ENCODE data around the gene ACSS1.

Gene ACSS1

DNA sequence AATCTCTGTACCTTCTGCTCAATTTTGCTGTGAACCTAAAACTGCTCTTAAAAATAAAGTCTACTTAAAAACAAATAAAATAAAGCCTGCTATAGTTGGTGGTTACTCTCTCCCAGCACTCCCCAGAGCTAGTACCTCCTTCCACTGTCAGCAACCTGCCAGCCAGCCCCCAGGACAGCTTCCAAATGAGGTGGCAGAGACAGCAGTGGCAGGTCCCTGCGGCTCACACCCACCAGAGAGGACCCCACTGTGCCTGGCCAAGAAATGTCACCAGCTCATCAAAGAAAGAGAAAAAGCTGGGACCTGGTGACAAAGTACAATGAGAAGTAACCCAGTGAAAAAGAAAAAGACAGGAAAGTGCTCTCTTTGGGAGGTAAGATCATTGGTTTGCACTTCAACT lies 80.6 kb downstream of the ACSS1 start:
- H3K36me3 ChIP-seq (ENCODE audit: control insufficient read depth, insufficient read depth, low read length): no peaks in the 10 kb centered on the region
- H3K4me1 ChIP-seq: peaks cover 5% of the 10 kb centered on the region
- peaks cover 31% of the 10 kb centered on the region for H3K79me2 ChIP-seq
- H3K27me3 ChIP-seq (ENCODE audit: control insufficient read depth, insufficient read depth, low read length): no peaks in the 10 kb centered on the region
- H3K9ac ChIP-seq: no peak overlapping the region
- no peak overlapping the region for H3K27ac ChIP-seq
- no peak overlapping the region for H2AFZ ChIP-seq
- no peak overlapping the region for H3K4me3 ChIP-seq (ENCODE audit: low read depth, low read length)
- no peak overlapping the region for H3K4me2 ChIP-seq (ENCODE audit: low read length)
- TF ChIP-seq, protein P1, sequence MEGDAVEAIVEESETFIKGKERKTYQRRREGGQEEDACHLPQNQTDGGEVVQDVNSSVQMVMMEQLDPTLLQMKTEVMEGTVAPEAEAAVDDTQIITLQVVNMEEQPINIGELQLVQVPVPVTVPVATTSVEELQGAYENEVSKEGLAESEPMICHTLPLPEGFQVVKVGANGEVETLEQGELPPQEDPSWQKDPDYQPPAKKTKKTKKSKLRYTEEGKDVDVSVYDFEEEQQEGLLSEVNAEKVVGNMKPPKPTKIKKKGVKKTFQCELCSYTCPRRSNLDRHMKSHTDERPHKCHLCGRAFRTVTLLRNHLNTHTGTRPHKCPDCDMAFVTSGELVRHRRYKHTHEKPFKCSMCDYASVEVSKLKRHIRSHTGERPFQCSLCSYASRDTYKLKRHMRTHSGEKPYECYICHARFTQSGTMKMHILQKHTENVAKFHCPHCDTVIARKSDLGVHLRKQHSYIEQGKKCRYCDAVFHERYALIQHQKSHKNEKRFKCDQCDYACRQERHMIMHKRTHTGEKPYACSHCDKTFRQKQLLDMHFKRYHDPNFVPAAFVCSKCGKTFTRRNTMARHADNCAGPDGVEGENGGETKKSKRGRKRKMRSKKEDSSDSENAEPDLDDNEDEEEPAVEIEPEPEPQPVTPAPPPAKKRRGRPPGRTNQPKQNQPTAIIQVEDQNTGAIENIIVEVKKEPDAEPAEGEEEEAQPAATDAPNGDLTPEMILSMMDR (IDR thresholded peaks at IDR 0.05): no peak
- H3K9me3 ChIP-seq (ENCODE audit: control insufficient read depth, low read length): no peaks in the 10 kb centered on the region

DNA sequence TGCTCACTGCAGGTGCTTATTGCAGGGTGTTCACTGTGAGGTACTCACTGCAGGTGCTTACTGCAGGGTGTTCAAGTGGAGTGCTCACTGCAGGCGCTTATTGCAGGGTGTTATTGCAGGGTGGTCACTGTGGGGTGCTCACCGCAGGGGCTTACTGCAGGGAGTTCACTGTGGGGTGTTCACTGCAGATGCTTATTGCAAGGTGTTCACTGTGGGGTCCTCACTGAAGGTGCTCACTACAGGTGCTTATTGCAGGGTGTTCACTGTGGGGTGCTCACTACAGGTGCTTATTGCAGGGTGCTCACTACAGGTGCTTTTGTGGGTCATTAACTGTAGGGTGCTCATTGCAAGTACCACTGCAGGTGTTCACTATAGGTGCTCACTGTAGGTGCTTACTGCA lies 85.6 kb downstream of the ACSS1 start:
- Histone ChIP-seq H3K36me3 (ENCODE audit: control insufficient read depth, insufficient read depth, low read length) (no peaks in the 10 kb centered on the region), H3K79me2 (peaks cover 10% of the 10 kb centered on the region), H3K4me1 (no peaks in the 10 kb centered on the region), H3K9ac (no peak overlapping the region), H3K27me3 (ENCODE audit: control insufficient read depth, insufficient read depth, low read length) (no peaks in the 10 kb centered on the region), H3K27ac (no peak overlapping the region), H2AFZ (no peak overlapping the region), H3K4me2 (ENCODE audit: low read length) (no peak overlapping the region), H3K4me3 (ENCODE audit: low read depth, low read length) (no peak overlapping the region), H3K9me3 (ENCODE audit: control insufficient read depth, low read length) (no peaks in the 10 kb centered on the region)
- TF ChIP-seq, protein P1 (IDR thresholded peaks at IDR 0.05): no peak

DNA sequence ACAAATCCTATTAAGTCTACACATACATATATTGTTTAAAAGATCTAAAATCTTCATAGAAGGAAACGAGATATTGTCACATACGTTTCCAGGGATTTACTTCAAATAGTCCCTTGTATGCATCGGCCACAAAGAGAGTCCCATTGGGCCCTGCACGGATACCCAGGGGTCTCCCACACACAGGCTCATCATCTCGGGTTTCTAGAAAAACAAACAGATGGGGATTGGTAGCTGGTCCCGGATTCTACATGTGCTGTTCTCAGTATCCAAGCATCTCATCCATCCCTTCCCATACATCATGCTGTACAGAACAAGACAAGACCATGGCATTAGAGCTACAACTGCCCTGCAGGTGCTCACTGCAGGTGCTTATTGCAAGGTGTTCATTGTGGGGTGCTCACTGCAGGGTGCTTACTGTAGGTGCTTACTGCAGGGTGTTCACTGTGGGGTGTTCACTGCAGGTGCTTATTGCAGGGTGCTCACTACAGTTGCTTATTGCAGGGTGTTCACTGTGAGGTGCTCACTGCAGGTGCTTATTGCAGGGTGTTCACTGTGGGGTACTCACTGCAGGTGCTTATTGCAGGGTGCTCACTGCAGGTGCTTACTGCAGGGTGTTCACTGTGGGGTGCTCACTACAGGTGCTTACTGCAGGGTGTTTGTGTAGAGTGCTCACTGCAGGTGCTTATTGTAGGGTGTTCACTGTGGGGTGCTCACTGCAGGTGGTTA lies 86.4 kb downstream of the ACSS1 start:
- no peak overlapping the region for H3K4me3 ChIP-seq (ENCODE audit: low read depth, low read length)
- H3K36me3 ChIP-seq (ENCODE audit: control insufficient read depth, insufficient read depth, low read length): no peaks in the 10 kb centered on the region
- H2AFZ ChIP-seq: no peak overlapping the region
- H3K4me1 ChIP-seq: no peaks in the 10 kb centered on the region
- TF ChIP-seq, protein P1 (IDR thresholded peaks at IDR 0.05): no peak
- H3K9me3 ChIP-seq (ENCODE audit: control insufficient read depth, low read length): no peaks in the 10 kb centered on the region
- H3K9ac ChIP-seq: no peak overlapping the region
- H3K79me2 ChIP-seq: peaks cover 5% of the 10 kb centered on the region
- H3K27ac ChIP-seq: no peak overlapping the region
- no peaks in the 10 kb centered on the region for H3K27me3 ChIP-seq (ENCODE audit: control insufficient read depth, insufficient read depth, low read length)
- no peak overlapping the region for H3K4me2 ChIP-seq (ENCODE audit: low read length)

DNA sequence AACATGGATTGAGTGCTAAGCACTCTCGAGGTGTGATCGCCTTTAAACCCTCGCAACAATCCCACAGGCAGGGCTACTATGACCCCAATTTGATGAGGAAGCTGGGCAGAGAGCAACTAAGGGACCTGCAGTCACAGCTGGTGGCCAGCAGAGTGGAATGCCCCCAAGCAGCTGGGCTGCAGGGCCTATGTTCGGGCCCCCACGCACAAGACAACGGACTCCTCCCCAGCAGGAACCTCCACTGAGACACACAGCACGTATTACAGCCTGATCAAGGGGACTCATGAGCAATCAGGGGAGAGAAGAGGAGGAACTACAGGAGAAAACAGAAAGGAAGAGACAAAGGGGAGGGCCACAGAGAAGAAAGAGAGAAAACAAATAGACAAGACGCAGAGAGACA lies 87.2 kb downstream of the ACSS1 start:
- H3K4me3 ChIP-seq (ENCODE audit: low read depth, low read length): no peak overlapping the region
- H3K27me3 ChIP-seq (ENCODE audit: control insufficient read depth, insufficient read depth, low read length): no peaks in the 10 kb centered on the region

More for the DNA sequence above, 87.2 kb downstream of the ACSS1 start:
- H3K27ac ChIP-seq: no peak overlapping the region
- H3K4me2 ChIP-seq (ENCODE audit: low read length): no peak overlapping the region
- TF ChIP-seq, protein P1 (IDR thresholded peaks at IDR 0.05): no peak
- H3K9me3 ChIP-seq (ENCODE audit: control insufficient read depth, low read length): no peaks in the 10 kb centered on the region
- H3K4me1 ChIP-seq: no peaks in the 10 kb centered on the region
- no peak overlapping the region for H2AFZ ChIP-seq
- no peaks in the 10 kb centered on the region for H3K36me3 ChIP-seq (ENCODE audit: control insufficient read depth, insufficient read depth, low read length)
- H3K9ac ChIP-seq: no peak overlapping the region
- H3K79me2 ChIP-seq: peaks cover 5% of the 10 kb centered on the region
